Measurements from ENCODE around the gene RBAK. TPM values are rescaled to one million over a fixed set of nuclear protein-coding genes. Genes with fewer than 3 reads are reported as not detected.
"Not testable (repeated sequence)": the region's sequence is repeated elsewhere in the genome, so short reads cannot be mapped to it uniquely, and the experiment has no call there.

RBAK gene
- total RNA-seq, 1 experiment from 2014 or later = 14.8 TPM

DNA sequence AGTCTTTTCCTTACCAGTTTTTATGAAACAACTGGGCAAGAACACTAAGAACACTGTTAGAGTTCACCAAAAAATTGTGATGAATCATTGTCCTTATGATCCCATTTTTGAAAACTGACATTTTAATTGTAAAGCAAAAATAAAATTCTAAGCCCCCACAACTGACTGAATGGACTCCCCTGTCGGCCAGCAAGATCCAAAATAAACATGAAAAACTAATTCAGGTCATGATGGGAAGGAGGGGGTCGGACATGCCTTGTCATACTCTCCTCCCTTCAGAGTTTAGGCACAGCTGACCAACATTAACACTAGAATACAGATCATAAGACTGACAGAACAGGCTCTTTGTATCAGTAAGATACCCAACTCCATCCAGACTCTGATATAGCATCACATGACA lies 2.0 kb upstream of the RBAK start:
- no peaks in the 10 kb centered on the region for H3K27me3 ChIP-seq (ENCODE audit: control insufficient read depth, insufficient read depth, low read length)
- CTCF ChIA-PET = no interaction called here
- BruUV-seq (replicated peaks) = no TSS peak
- DNase-seq (ENCODE audit: low read depth, low spot score) (no peak), ATAC-seq (no peak)
- POLR2A ChIA-PET = no interaction called here
- TF ChIP-seq TCF7L2 (IDR thresholded peaks at IDR 0.05; ENCODE audit: low read depth, low read length) (no peak), POLR2AphosphoS5 (IDR thresholded peaks at IDR 0.05; ENCODE audit: low read depth, low read length) (no peak), SIN3A (IDR thresholded peaks at IDR 0.05; ENCODE audit: borderline replicate concordance, insufficient read depth, low read depth, low read length) (no peak)
- TF ChIP-seq, protein P1, sequence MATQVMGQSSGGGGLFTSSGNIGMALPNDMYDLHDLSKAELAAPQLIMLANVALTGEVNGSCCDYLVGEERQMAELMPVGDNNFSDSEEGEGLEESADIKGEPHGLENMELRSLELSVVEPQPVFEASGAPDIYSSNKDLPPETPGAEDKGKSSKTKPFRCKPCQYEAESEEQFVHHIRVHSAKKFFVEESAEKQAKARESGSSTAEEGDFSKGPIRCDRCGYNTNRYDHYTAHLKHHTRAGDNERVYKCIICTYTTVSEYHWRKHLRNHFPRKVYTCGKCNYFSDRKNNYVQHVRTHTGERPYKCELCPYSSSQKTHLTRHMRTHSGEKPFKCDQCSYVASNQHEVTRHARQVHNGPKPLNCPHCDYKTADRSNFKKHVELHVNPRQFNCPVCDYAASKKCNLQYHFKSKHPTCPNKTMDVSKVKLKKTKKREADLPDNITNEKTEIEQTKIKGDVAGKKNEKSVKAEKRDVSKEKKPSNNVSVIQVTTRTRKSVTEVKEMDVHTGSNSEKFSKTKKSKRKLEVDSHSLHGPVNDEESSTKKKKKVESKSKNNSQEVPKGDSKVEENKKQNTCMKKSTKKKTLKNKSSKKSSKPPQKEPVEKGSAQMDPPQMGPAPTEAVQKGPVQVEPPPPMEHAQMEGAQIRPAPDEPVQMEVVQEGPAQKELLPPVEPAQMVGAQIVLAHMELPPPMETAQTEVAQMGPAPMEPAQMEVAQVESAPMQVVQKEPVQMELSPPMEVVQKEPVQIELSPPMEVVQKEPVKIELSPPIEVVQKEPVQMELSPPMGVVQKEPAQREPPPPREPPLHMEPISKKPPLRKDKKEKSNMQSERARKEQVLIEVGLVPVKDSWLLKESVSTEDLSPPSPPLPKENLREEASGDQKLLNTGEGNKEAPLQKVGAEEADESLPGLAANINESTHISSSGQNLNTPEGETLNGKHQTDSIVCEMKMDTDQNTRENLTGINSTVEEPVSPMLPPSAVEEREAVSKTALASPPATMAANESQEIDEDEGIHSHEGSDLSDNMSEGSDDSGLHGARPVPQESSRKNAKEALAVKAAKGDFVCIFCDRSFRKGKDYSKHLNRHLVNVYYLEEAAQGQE (IDR thresholded peaks at IDR 0.05; ENCODE audit: insufficient read depth in 1 of 2, low read depth in 2 of 2, low read length in 1 of 2) = no peak
- TF ChIP-seq, protein P2, sequence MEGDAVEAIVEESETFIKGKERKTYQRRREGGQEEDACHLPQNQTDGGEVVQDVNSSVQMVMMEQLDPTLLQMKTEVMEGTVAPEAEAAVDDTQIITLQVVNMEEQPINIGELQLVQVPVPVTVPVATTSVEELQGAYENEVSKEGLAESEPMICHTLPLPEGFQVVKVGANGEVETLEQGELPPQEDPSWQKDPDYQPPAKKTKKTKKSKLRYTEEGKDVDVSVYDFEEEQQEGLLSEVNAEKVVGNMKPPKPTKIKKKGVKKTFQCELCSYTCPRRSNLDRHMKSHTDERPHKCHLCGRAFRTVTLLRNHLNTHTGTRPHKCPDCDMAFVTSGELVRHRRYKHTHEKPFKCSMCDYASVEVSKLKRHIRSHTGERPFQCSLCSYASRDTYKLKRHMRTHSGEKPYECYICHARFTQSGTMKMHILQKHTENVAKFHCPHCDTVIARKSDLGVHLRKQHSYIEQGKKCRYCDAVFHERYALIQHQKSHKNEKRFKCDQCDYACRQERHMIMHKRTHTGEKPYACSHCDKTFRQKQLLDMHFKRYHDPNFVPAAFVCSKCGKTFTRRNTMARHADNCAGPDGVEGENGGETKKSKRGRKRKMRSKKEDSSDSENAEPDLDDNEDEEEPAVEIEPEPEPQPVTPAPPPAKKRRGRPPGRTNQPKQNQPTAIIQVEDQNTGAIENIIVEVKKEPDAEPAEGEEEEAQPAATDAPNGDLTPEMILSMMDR (IDR thresholded peaks at IDR 0.05) = no peak
- intact Hi-C loops (cut with micrococcal nuclease; ENCODE audit: unreplicated experiment) = no loop called here
- no peak overlapping the region for H3K27ac ChIP-seq (ENCODE audit: low read length)
- H3K4me1 ChIP-seq (ENCODE audit: control insufficient read depth, insufficient read depth, low read length) = 0 out of 2 replicates have a peak, but pooled peaks cover 3% of the 10 kb centered on the region
- in situ Hi-C loops (cut with HindIII; ENCODE audit: low pct_unique_long_range_greater_than_20kb, low sequenced_read_pairs) = no loop called here
- H3K9me3 ChIP-seq (ENCODE audit: control insufficient read depth, insufficient read depth, low read depth, low read length) = no peaks in the 10 kb centered on the region
- no peak overlapping the region for H3K4me3 ChIP-seq (ENCODE audit: low read depth in 2 of 2, low read length in 2 of 2)
- H3K36me3 ChIP-seq (ENCODE audit: control insufficient read depth, insufficient read depth, low read length) = no peaks in the 10 kb centered on the region

DNA sequence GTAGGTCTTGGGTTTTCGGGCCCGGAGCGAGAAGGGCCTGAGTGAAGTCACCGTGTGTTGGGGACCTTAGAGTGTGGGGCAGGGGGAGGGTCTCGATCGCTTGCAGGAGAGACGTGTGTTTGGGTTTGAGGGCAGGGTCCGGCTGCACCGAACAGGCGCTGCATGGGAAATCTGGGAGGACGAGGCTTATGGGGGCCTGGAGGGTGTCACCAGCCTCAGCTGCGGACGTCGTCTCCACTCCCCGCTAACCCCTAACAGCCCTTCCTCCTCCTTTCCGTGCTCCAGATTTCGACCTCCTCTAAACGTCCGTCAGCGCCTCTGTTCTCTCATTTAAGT lies 705 bp downstream of the RBAK start:
- BruUV-seq (replicated peaks); H3K4me1 ChIP-seq (ENCODE audit: control insufficient read depth, insufficient read depth, low read length); H3K9me3 ChIP-seq (ENCODE audit: control insufficient read depth, insufficient read depth, low read depth, low read length); intact Hi-C loops (cut with micrococcal nuclease; ENCODE audit: unreplicated experiment); DNase-seq (ENCODE audit: low read depth, low spot score); H3K36me3 ChIP-seq (ENCODE audit: control insufficient read depth, insufficient read depth, low read length); CTCF ChIA-PET; H3K27me3 ChIP-seq (ENCODE audit: control insufficient read depth, insufficient read depth, low read length); ATAC-seq; POLR2A ChIA-PET; in situ Hi-C loops (cut with HindIII; ENCODE audit: low pct_unique_long_range_greater_than_20kb, low sequenced_read_pairs): not testable (repeated sequence)
- Histone ChIP-seq H3K4me3 (ENCODE audit: low read depth in 2 of 2, low read length in 2 of 2) (peak overlapping the region; percentile 74 to 88), H3K27ac (ENCODE audit: low read length) (peak overlapping the region; percentile 95)

DNA sequence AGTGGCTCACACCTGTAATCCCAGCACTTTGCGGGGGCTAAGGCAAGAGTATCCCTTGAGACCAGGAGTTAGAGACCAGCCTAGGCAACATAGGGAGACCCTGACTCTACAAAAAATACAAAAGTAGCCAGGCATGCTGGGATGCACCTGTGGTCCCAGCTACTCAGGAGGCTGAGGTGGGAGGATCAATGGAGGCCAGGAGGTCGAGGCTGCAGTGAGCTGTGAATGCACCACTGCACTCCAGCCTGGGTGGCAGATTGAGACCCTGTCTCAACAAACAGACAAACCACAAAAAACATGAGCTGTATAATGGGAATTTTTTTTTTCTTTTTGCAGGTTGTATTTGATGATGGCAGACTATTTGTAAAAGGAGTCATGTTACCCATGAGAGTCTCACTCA lies 1.5 kb downstream of the RBAK start:
- POLR2A ChIA-PET; BruUV-seq (replicated peaks); H3K4me1 ChIP-seq (ENCODE audit: control insufficient read depth, insufficient read depth, low read length); H3K27ac ChIP-seq (ENCODE audit: low read length); CTCF ChIA-PET; ATAC-seq; H3K36me3 ChIP-seq (ENCODE audit: control insufficient read depth, insufficient read depth, low read length); DNase-seq (ENCODE audit: low read depth, low spot score); in situ Hi-C loops (cut with HindIII; ENCODE audit: low pct_unique_long_range_greater_than_20kb, low sequenced_read_pairs); H3K27me3 ChIP-seq (ENCODE audit: control insufficient read depth, insufficient read depth, low read length); intact Hi-C loops (cut with micrococcal nuclease; ENCODE audit: unreplicated experiment); H3K4me3 ChIP-seq (ENCODE audit: low read depth in 2 of 2, low read length in 2 of 2): not testable (repeated sequence)
- peaks cover 18% of the 10 kb centered on the region for H3K9me3 ChIP-seq (ENCODE audit: control insufficient read depth, insufficient read depth, low read depth, low read length)

Data from Panc1 (cell line).